ENCODE measurements around the gene ROR1.

Gene ROR1

GRCh38 chr1:64117492-64117891 lies 343.7 kb downstream of the ROR1 start:
- DNase-seq (ENCODE audit: extremely low read depth, low read depth) = no peak
- TF ChIP-seq CTCF (IDR thresholded peaks at IDR 0.05; ENCODE audit: low read depth, low read length) = no peak

- no peak for DNase-seq (ENCODE audit: extremely low read depth, low read depth)
- no peak for TF ChIP-seq CTCF (IDR thresholded peaks at IDR 0.05; ENCODE audit: low read depth, low read length)
These were observed 348.1 kb downstream of the ROR1 start for GRCh38 chr1:64121766-64122385.

GRCh38 chr1:64122588-64122987 lies 348.8 kb downstream of the ROR1 start:
- no peak for DNase-seq (ENCODE audit: extremely low read depth, low read depth)
- TF ChIP-seq CTCF (IDR thresholded peaks at IDR 0.05; ENCODE audit: low read depth, low read length) = no peak

- no peak for DNase-seq (ENCODE audit: extremely low read depth, low read depth)
- no peak for TF ChIP-seq CTCF (IDR thresholded peaks at IDR 0.05; ENCODE audit: low read depth, low read length)
These were observed 351.1 kb downstream of the ROR1 start for GRCh38 chr1:64124704-64125440.

GRCh38 chr1:64126581-64126980 lies 352.8 kb downstream of the ROR1 start:
- DNase-seq (ENCODE audit: extremely low read depth, low read depth) = no peak
- TF ChIP-seq CTCF (IDR thresholded peaks at IDR 0.05; ENCODE audit: low read depth, low read length) = no peak

- no peak for DNase-seq (ENCODE audit: extremely low read depth, low read depth)
- TF ChIP-seq CTCF (IDR thresholded peaks at IDR 0.05; ENCODE audit: low read depth, low read length) = no peak
These were observed 353.5 kb downstream of the ROR1 start for GRCh38 chr1:64127297-64127696.

GRCh38 chr1:64129701-64130100 lies 355.9 kb downstream of the ROR1 start:
- TF ChIP-seq CTCF (IDR thresholded peaks at IDR 0.05; ENCODE audit: low read depth, low read length) = no peak
- DNase-seq (ENCODE audit: extremely low read depth, low read depth) = no peak
